K562 (cell line): Measurements from ENCODE around the gene ADAMTSL2. TPM values are rescaled to one million over a fixed set of nuclear protein-coding genes. Genes with fewer than 3 reads are reported as not detected.

ENCODE experiments used
- ATAC-seq: fragments of 200-7000 bp; cut with Tn5 transposase; 3 replicates; pipeline ENCODE4 v1.9.1; 2020; ENCODE audit warnings: moderate library complexity
- BruUV-seq: library from RNA; stranded (reverse); fragments of 400-500 nt; replicated peaks from 2 replicates; lab custom pipeline; 2021; lab: Mats Ljungman, UMichigan
- CTCF ChIA-PET: fragments of 300-600 bp; formaldehyde crosslinking; extraction: SDS; loops from one replicate; lab custom pipeline; 2021; ENCODE audit warnings: low intra/inter-chr PET ratio; lab: Yijun Ruan, JAX
- POLR2A ChIA-PET: fragments of 300-600, 350-650 bp; sonication (Branson Sonifier 250); formaldehyde crosslinking; extraction: SDS; loops from one replicate; lab custom pipeline; 2021; ENCODE audit warnings: antibody characterized with exemption, inconsistent platforms; lab: Yijun Ruan, JAX
- DNase-seq, 4 experiments: peaks; one replicate each; pipeline versions ENCODE4 v3.0.0 to v3.0.0-alpha.2; 2011 to 2018; ENCODE audit warnings: low spot score in 3 of 4, mixed read lengths in 3 of 4; ENCODE audit errors: extremely low read depth in 1 of 4
- FAIRE-seq: peaks from 2 replicates; lab custom pipeline; 2011; peaks lifted over from hg19 to GRCh38; lab: Jason Lieb, UNC
- H2AFZ ChIP-seq: 2 replicates; pipeline ENCODE4 v1.6.0; 2011; ENCODE audit warnings: low read depth, low read length, control low read depth, inconsistent platforms
- H3K27ac ChIP-seq: fragments of 200-600 bp; 3 replicates; pipeline ENCODE4 v1.8.0; 2011; ENCODE audit warnings: low read depth, mild to moderate bottlenecking, control low read depth, inconsistent platforms, low read length, moderate library complexity, mixed read lengths; ENCODE audit errors: extremely low read depth
- H3K27me3 ChIP-seq, 2 experiments: fragments of 300-600 bp in 1 of 2; 2 replicates in 1 of 2; 3 replicates in 1 of 2; pipeline versions ENCODE4 v1.6.0 to v1.8.0; 2011; ENCODE audit warnings: inconsistent platforms in 2 of 2, low read length in 2 of 2, mild to moderate bottlenecking in 1 of 2, mixed read lengths in 1 of 2, moderate library complexity in 1 of 2; ENCODE audit not compliant: control insufficient read depth in 2 of 2, insufficient read depth in 2 of 2
- H3K36me3 ChIP-seq: fragments of 300-600 bp; 3 replicates; pipeline ENCODE4 v1.8.0; 2011; ENCODE audit warnings: mild to moderate bottlenecking, low read length, inconsistent platforms; ENCODE audit not compliant: control insufficient read depth, insufficient read depth
- H3K4me1 ChIP-seq, 2 experiments: fragments of 200-600 bp in 1 of 2; replicated peaks in 1 of 2; 2 replicates in 1 of 2; 3 replicates in 1 of 2; pipeline versions ENCODE4 v1.5.1 to v1.8.0; 2011; ENCODE audit warnings: inconsistent platforms in 2 of 2, low read length in 2 of 2, mild to moderate bottlenecking in 1 of 2, mixed read lengths in 1 of 2, moderate library complexity in 1 of 2; ENCODE audit not compliant: control insufficient read depth in 2 of 2, insufficient read depth in 2 of 2
- H3K4me2 ChIP-seq: 2 replicates; pipeline ENCODE4 v1.6.1; 2011; ENCODE audit warnings: low read length, control low read depth, inconsistent platforms, mixed read lengths; ENCODE audit not compliant: insufficient read depth
- H3K4me3 ChIP-seq: fragments of 200-600 bp; sonication (generic), shearing (Covaris generic); 2 replicates; pipeline ENCODE4 v1.5.1; 2016; ENCODE audit warnings: control low read depth, inconsistent platforms
- H3K79me2 ChIP-seq: fragments of 200-600 bp; 3 replicates; pipeline ENCODE4 v1.8.0; 2011; ENCODE audit warnings: low read length, inconsistent platforms; ENCODE audit not compliant: control insufficient read depth, insufficient read depth
- H3K9ac ChIP-seq, 2 experiments: 2 replicates each; pipeline versions ENCODE4 v1.6.0 to v1.6.1; 2011; ENCODE audit warnings: low read depth in 2 of 2, low read length in 2 of 2, control low read depth in 1 of 2, inconsistent platforms in 1 of 2, mild to moderate bottlenecking in 1 of 2, mixed read lengths in 1 of 2; ENCODE audit not compliant: insufficient read depth in 1 of 2
- H3K9me1 ChIP-seq: one replicate; pipeline ENCODE4 v1.6.0; 2011; ENCODE audit warnings: inconsistent platforms, mild to moderate bottlenecking, low read length, moderate library complexity; ENCODE audit not compliant: control insufficient read depth, insufficient read depth
- H3K9me3 ChIP-seq: replicated peaks from 2 replicates; pipeline ENCODE4 v1.5.1; 2011; ENCODE audit warnings: low read depth, low read length, inconsistent platforms; ENCODE audit not compliant: control insufficient read depth, insufficient read depth
- H4K20me1 ChIP-seq: replicated peaks from 2 replicates; pipeline ENCODE4 v1.6.1; 2011; ENCODE audit warnings: low read length, inconsistent platforms, mixed read lengths; ENCODE audit not compliant: control insufficient read depth, insufficient read depth
- BMI1 ChIP-seq: fragments of 150-350 bp; IDR thresholded peaks from 2 replicates; pipeline ENCODE4 v1.6.1; 2014; ENCODE audit warnings: low read length
- BRD4 ChIP-seq: fragments of 200-600 bp; sonication (generic); IDR thresholded peaks from 2 replicates; pipeline ENCODE4 v1.6.1; 2017; ENCODE audit warnings: inconsistent platforms
- FOXA3 ChIP-seq, 2 experiments: fragments of 450-650 bp in 1 of 2; sonication (generic) in 1 of 2; formaldehyde crosslinking; IDR thresholded peaks in 1 of 2; conservative IDR thresholded peaks in 1 of 2; 2 replicates each; pipeline versions ENCODE4 v1.4.0 to v1.8.0; 2020 to 2022; ENCODE audit warnings: mild to moderate bottlenecking in 2 of 2, missing genetic modification reagents in 1 of 2
- HDGF ChIP-seq: fragments of 450-650 bp; IDR thresholded peaks from 2 replicates; pipeline ENCODE4 v1.6.1; 2016
- RUNX1 ChIP-seq: sonication (generic); IDR thresholded peaks from 2 replicates; pipeline ENCODE4 v1.6.1; 2016; ENCODE audit warnings: antibody characterized with exemption, low read depth
- ZFP1 ChIP-seq: fragments of 450-650 bp; formaldehyde crosslinking; IDR thresholded peaks from 2 replicates; pipeline ENCODE4 v1.4.0; 2020; ENCODE audit warnings: mild to moderate bottlenecking, mixed read lengths
- ZFPM2 ChIP-seq: fragments of 250-450 bp; sonication (Bioruptor Pico); IDR thresholded peaks from 2 replicates; pipeline ENCODE4 v1.5.1; 2022; ENCODE audit warnings: mild to moderate bottlenecking
- ZNF449 ChIP-seq: fragments of 250-450 bp; sonication (Bioruptor Pico); IDR thresholded peaks from 2 replicates; pipeline ENCODE4 v1.8.0; 2022; ENCODE audit warnings: moderate library complexity, mild to moderate bottlenecking, inconsistent platforms
- WGBS: fragments of 100-300 bp; shearing (Covaris generic); methylation state at CpG from one replicate; pipeline ENCODE4 v1.1.6; 2016; ENCODE audit warnings: low coverage, mixed read lengths; ENCODE audit not compliant: insufficient coverage; ENCODE audit errors: missing lambda C conversion rate; 5-methylcytosine and 5-hydroxymethylcytosine counted together
- in situ Hi-C: fragments of 300-500 bp; cut with MboI; formaldehyde crosslinking; loops from 4 replicates; pipeline ENCODE4 v1.15.0; 2018; ENCODE audit warnings: inconsistent platforms, mixed read lengths
- intact Hi-C: fragments of 100-400 bp; cut with micrococcal nuclease; formaldehyde crosslinking; loops from 2 replicates; pipeline ENCODE4 v1.14.2; 2022
- polyA plus RNA-seq, 8 experiments: library from polyadenylated mRNA; depleted of rRNA in 4 of 8; stranded (reverse) in 5 of 8; unstranded in 3 of 8; fragments of >200 nt; fragmentation: Nextera tagmentation in 2 of 8; fragmentation: Illumina TruSeq in 1 of 8; extraction: Ambion mirVana in 2 of 8; extraction: Trizol in 1 of 8; gene quantifications; 2 replicates each; pipeline versions ENCODE4 v1.2.1 to v1.2.3, GENCODE V29; 2011 to 2014; ENCODE audit warnings: inconsistent platforms in 1 of 8, missing spikeins in 1 of 8
- total RNA-seq, 7 experiments: library from RNA; depleted of rRNA in 6 of 7; stranded (reverse); fragments of >200 nt in 6 of 7; fragmentation: Illumina TruSeq in 2 of 7; extraction: Trizol in 2 of 7; gene quantifications; 2 replicates each; pipeline versions ENCODE4 v1.2.1 to v1.2.3, GENCODE V29; 2011 to 2021; ENCODE audit warnings: low replicate concordance in 1 of 7
- TF ChIP-seq, protein P1 (sequence below): fragments of 250-450 bp; sonication (Bioruptor Pico); IDR thresholded peaks from 2 replicates; pipeline ENCODE4 v1.8.0; 2021; ENCODE audit warnings: moderate library complexity, mild to moderate bottlenecking, inconsistent platforms
- TF ChIP-seq, protein P2 (sequence below), 2 experiments: fragments of 450-650 bp; IDR thresholded peaks; 2 replicates each; pipeline ENCODE4 v1.6.1; 2018; ENCODE audit warnings: mild to moderate bottlenecking in 2 of 2, low read depth in 1 of 2; ENCODE audit not compliant: partially characterized antibody in 2 of 2
- TF ChIP-seq, protein P3 (sequence below), 3 experiments: fragments of 200-800 bp in 1 of 3; sonication (Bioruptor generic) in 1 of 3; sonication (generic) in 1 of 3; formaldehyde crosslinking in 1 of 3; IDR thresholded peaks; 2 replicates each; pipeline versions ENCODE4 v1.6.1 to v1.8.0; 2016 to 2022; ENCODE audit warnings: mild to moderate bottlenecking in 2 of 3, missing compliant biosample characterization in 2 of 3, missing genetic modification characterization in 2 of 3, missing genetic modification reagents in 1 of 3

Gene ADAMTSL2
- total and polyA plus RNA-seq, 9 of the 15 experiments (the other 6 are each of a cell fraction or from before 2014, with no cell fraction given): 0.04 TPM; not detected in 8

DNA sequence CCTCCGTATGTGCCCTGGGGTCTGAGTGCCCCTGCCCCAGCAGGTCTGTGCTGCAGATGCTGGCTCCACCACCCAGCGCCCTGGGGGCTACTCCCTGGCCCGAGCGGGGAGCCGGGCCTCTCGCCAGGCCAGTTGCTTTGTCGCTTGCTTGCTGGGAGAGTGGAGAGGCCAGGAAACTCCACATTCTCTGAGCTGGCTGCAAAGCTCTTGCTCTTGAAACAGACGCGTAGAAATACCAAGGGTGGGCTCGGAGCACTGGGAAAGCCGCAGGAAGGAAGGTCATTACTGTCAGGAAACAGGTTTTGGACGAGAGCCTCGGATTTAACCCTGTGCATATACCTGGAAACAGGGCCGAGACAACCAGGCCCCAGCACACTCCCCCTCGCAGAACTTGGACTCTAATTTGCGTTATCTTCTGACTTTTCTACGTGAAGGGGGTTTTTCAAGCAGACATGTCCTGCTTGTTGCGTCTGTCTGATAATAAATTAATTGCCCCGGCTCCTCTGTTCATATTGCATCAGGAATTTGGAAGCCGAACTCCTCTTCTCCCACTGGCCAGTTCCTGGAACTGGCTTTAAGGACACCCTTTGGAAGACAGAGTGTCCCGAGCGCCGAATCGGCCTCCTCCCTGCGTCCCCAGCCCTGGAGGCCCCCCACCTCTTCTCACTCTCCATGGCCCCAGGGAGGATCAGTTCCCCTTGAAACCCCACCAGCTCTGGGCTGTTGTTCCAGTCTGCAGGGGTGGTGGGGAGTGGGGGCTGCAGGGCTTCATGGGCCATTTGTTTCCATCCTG lies 11.2 kb downstream of the ADAMTSL2 start:
- WGBS: 1% methylated on average over 23 of the region's 25 CpGs
- Histone ChIP-seq H4K20me1 (peaks cover 26% of the 10 kb centered on the region), H3K9ac (no peak overlapping the region), H3K79me2 (no peaks in the 10 kb centered on the region), H3K4me1 (peaks cover 0 to 16% of the 10 kb centered on the region in 2 experiments; a peak in 2 of 5 replicates), H2AFZ (no peak overlapping the region), H3K4me3 (no peak overlapping the region), H3K9me1 (peaks cover 4% of the 10 kb centered on the region), H3K9me3 (no peaks in the 10 kb centered on the region), H3K27ac (no peak overlapping the region), H3K36me3 (no peaks in the 10 kb centered on the region), H3K27me3 (peaks cover 19 to 65% of the 10 kb centered on the region in 2 experiments), H3K4me2 (no peak overlapping the region)
- ChIA-PET CTCF (no interaction called here), POLR2A (interaction anchor here (0.7 to 0.9 kb wide), 2 partner anchors 12 to 560 kb away, joined by 3 read pairs; no protein-coding TSS in a partner anchor)
- no TSS peak for BruUV-seq
- ATAC-seq: no peak
- intact Hi-C loops: no loop called here
- DNase-seq: no peak
- in situ Hi-C loops: no loop called here
- no peak for FAIRE-seq
- TF ChIP-seq ZFPM2 (CRISPR knock-in tag) (no peak), FOXA3 (CRISPR knock-in tag; conservative IDR thresholded peaks at IDR 0.05 in 1 of 2, IDR thresholded peaks at IDR 0.05 in 1 of 2) (no peak), ZFP1 (CRISPR knock-in tag) (no peak), HDGF (no peak), BRD4 (no peak), BMI1 (no peak), RUNX1 (no peak), ZNF449 (CRISPR knock-in tag) (no peak)
- TF ChIP-seq, protein P1, sequence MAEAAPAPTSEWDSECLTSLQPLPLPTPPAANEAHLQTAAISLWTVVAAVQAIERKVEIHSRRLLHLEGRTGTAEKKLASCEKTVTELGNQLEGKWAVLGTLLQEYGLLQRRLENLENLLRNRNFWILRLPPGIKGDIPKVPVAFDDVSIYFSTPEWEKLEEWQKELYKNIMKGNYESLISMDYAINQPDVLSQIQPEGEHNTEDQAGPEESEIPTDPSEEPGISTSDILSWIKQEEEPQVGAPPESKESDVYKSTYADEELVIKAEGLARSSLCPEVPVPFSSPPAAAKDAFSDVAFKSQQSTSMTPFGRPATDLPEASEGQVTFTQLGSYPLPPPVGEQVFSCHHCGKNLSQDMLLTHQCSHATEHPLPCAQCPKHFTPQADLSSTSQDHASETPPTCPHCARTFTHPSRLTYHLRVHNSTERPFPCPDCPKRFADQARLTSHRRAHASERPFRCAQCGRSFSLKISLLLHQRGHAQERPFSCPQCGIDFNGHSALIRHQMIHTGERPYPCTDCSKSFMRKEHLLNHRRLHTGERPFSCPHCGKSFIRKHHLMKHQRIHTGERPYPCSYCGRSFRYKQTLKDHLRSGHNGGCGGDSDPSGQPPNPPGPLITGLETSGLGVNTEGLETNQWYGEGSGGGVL: no peak
- TF ChIP-seq, protein P2, sequence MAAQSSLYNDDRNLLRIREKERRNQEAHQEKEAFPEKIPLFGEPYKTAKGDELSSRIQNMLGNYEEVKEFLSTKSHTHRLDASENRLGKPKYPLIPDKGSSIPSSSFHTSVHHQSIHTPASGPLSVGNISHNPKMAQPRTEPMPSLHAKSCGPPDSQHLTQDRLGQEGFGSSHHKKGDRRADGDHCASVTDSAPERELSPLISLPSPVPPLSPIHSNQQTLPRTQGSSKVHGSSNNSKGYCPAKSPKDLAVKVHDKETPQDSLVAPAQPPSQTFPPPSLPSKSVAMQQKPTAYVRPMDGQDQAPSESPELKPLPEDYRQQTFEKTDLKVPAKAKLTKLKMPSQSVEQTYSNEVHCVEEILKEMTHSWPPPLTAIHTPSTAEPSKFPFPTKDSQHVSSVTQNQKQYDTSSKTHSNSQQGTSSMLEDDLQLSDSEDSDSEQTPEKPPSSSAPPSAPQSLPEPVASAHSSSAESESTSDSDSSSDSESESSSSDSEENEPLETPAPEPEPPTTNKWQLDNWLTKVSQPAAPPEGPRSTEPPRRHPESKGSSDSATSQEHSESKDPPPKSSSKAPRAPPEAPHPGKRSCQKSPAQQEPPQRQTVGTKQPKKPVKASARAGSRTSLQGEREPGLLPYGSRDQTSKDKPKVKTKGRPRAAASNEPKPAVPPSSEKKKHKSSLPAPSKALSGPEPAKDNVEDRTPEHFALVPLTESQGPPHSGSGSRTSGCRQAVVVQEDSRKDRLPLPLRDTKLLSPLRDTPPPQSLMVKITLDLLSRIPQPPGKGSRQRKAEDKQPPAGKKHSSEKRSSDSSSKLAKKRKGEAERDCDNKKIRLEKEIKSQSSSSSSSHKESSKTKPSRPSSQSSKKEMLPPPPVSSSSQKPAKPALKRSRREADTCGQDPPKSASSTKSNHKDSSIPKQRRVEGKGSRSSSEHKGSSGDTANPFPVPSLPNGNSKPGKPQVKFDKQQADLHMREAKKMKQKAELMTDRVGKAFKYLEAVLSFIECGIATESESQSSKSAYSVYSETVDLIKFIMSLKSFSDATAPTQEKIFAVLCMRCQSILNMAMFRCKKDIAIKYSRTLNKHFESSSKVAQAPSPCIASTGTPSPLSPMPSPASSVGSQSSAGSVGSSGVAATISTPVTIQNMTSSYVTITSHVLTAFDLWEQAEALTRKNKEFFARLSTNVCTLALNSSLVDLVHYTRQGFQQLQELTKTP (IDR thresholded peaks at IDR 0.05; ENCODE audit: low read depth in 1 of 2, partially characterized antibody in 2 of 2): no peak
- TF ChIP-seq, protein P3, sequence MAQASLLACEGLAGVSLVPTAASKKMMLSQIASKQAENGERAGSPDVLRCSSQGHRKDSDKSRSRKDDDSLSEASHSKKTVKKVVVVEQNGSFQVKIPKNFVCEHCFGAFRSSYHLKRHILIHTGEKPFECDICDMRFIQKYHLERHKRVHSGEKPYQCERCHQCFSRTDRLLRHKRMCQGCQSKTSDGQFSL (CRISPR knock-in tag; IDR thresholded peaks at IDR 0.05): no peak
- TF ChIP-seq, protein P3 (tag; IDR thresholded peaks at IDR 0.05): no peak
